HG03066 (cell line): ENCODE data around the gene WDR7.

ENCODE experiments used
- ATAC-seq: cut with Tn5 transposase; IDR thresholded peaks from one replicate; pipeline ENCODE4 v1.9.1; 2021; ENCODE audit warnings: low read depth; ENCODE audit not compliant: unreplicated experiment

Gene WDR7

GRCh38 chr18:56873441-56874140 is 222.4 kb downstream of the WDR7 start:
- ATAC-seq, result no peak

- no peak for ATAC-seq
These were observed 227.6 kb downstream of the WDR7 start for GRCh38 chr18:56878711-56879110.

- ATAC-seq, result no peak
These were observed 233.4 kb downstream of the WDR7 start for GRCh38 chr18:56884511-56884910.

GRCh38 chr18:56888978-56889377 is 237.8 kb downstream of the WDR7 start:
- ATAC-seq, result no peak

GRCh38 chr18:56889621-56890020 is 238.5 kb downstream of the WDR7 start:
- no peak for ATAC-seq

GRCh38 chr18:56890632-56891031 is 239.5 kb downstream of the WDR7 start:
- ATAC-seq, result no peak

GRCh38 chr18:56891116-56891515 is 240.0 kb downstream of the WDR7 start:
- ATAC-seq, result no peak

- ATAC-seq, result no peak
These were observed 240.7 kb downstream of the WDR7 start for GRCh38 chr18:56891870-56892269.

- no peak for ATAC-seq
These were observed 246.0 kb downstream of the WDR7 start for GRCh38 chr18:56897122-56897521.

GRCh38 chr18:56899660-56900059 is 248.5 kb downstream of the WDR7 start:
- ATAC-seq, result no peak

GRCh38 chr18:56900195-56901094 is 249.3 kb downstream of the WDR7 start:
- no peak for ATAC-seq

GRCh38 chr18:56901919-56902318 is 250.8 kb downstream of the WDR7 start:
- no peak for ATAC-seq

- ATAC-seq, result no peak
These were observed 251.5 kb downstream of the WDR7 start for GRCh38 chr18:56902653-56903052.

GRCh38 chr18:56903686-56904085 is 252.5 kb downstream of the WDR7 start:
- no peak for ATAC-seq

- no peak for ATAC-seq
These were observed 256.6 kb downstream of the WDR7 start for GRCh38 chr18:56907771-56908170.

GRCh38 chr18:56910237-56910636 is 259.1 kb downstream of the WDR7 start:
- ATAC-seq, result no peak

GRCh38 chr18:56910967-56911366 is 259.8 kb downstream of the WDR7 start:
- no peak for ATAC-seq

GRCh38 chr18:56913941-56914340 is 262.8 kb downstream of the WDR7 start:
- ATAC-seq, result no peak

- ATAC-seq, result no peak
These were observed 268.0 kb downstream of the WDR7 start for GRCh38 chr18:56919190-56919589.

- ATAC-seq, result peak; percentile 99
These were observed 270.8 kb downstream of the WDR7 start for GRCh38 chr18:56921896-56922480.

GRCh38 chr18:56926734-56927133 is 275.6 kb downstream of the WDR7 start:
- no peak for ATAC-seq
